ENCODE results near the gene GPATCH11.

The GPATCH11 gene

DNA sequence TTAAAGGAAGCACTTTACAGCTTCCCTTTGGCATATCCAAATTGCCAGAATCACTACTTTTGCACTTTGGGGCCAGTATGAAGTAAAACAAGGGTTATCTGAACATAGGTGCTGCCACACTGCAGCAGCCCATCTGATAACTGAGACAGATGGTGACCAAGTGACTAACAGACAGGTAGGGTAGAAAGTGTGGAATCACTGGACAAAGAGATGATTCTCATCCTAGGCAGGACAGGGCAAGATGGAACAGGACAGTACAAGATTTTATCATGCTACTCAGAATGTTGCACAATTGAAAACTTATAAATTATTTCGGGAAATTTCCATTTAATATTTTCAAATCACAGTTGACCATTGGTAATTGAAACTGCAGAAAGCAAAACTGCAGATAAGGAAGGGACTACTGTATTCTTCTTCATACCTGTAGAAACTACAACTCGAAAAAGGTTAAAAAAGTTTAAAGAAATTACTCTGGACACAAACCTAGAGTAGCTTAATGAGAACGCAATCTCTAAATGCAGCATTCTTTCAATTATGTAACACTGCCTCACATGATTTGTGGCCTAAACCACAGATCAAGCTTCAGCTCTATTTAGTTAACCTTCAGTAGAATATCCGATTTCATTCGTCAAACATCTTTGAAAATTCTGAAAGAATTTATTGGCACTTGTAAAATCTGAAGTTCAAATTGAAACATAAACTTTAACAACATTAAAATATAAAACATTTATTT is 31.6 kb upstream of the GPATCH11 start:
- TF ChIP-seq, protein P1, sequence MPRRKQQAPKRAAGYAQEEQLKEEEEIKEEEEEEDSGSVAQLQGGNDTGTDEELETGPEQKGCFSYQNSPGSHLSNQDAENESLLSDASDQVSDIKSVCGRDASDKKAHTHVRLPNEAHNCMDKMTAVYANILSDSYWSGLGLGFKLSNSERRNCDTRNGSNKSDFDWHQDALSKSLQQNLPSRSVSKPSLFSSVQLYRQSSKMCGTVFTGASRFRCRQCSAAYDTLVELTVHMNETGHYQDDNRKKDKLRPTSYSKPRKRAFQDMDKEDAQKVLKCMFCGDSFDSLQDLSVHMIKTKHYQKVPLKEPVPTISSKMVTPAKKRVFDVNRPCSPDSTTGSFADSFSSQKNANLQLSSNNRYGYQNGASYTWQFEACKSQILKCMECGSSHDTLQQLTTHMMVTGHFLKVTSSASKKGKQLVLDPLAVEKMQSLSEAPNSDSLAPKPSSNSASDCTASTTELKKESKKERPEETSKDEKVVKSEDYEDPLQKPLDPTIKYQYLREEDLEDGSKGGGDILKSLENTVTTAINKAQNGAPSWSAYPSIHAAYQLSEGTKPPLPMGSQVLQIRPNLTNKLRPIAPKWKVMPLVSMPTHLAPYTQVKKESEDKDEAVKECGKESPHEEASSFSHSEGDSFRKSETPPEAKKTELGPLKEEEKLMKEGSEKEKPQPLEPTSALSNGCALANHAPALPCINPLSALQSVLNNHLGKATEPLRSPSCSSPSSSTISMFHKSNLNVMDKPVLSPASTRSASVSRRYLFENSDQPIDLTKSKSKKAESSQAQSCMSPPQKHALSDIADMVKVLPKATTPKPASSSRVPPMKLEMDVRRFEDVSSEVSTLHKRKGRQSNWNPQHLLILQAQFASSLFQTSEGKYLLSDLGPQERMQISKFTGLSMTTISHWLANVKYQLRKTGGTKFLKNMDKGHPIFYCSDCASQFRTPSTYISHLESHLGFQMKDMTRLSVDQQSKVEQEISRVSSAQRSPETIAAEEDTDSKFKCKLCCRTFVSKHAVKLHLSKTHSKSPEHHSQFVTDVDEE (CRISPR knock-in tag; IDR thresholded peaks at IDR 0.05), result no peak
- no peak for TF ChIP-seq ESRRG (CRISPR knock-in tag; IDR thresholded peaks at IDR 0.05)
- ATAC-seq, result no peak

DNA sequence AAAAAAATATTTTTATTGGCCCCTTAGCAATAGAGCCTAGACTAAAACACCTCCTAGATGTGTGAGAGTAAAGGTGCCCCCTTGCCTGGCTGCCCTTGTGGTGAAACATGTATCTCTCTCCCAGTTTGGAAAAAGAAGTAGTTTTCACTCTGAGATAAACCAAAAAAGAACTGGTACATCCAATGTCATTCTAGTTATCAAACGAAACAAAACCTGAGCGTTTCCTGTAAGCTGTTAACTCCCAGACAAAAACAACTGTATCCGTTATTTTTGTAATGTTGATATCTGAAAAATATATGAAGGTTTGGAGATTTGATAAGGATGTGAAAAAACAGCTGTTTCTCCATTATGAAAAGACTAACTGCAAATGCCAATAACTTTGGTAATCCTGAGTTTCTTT is 24.5 kb upstream of the GPATCH11 start:
- ATAC-seq, result no peak
- TF ChIP-seq BACH2 (CRISPR knock-in tag; IDR thresholded peaks at IDR 0.05; ENCODE audit: borderline replicate concordance) (no peak), OSR1 (CRISPR knock-in tag; IDR thresholded peaks at IDR 0.05) (no peak), ESRRG (CRISPR knock-in tag; IDR thresholded peaks at IDR 0.05) (no peak), ZC3H10 (CRISPR knock-in tag; IDR thresholded peaks at IDR 0.05) (no peak), ZNF70 (CRISPR knock-in tag; IDR thresholded peaks at IDR 0.05) (no peak), SNAI2 (CRISPR knock-in tag; IDR thresholded peaks at IDR 0.05) (no peak)
- TF ChIP-seq, protein P2, sequence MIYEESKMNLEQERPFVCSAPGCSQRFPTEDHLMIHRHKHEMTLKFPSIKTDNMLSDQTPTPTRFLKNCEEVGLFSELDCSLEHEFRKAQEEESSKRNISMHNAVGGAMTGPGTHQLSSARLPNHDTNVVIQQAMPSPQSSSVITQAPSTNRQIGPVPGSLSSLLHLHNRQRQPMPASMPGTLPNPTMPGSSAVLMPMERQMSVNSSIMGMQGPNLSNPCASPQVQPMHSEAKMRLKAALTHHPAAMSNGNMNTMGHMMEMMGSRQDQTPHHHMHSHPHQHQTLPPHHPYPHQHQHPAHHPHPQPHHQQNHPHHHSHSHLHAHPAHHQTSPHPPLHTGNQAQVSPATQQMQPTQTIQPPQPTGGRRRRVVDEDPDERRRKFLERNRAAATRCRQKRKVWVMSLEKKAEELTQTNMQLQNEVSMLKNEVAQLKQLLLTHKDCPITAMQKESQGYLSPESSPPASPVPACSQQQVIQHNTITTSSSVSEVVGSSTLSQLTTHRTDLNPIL (CRISPR knock-in tag; IDR thresholded peaks at IDR 0.05; ENCODE audit: low read depth), result no peak
- TF ChIP-seq, protein P3, sequence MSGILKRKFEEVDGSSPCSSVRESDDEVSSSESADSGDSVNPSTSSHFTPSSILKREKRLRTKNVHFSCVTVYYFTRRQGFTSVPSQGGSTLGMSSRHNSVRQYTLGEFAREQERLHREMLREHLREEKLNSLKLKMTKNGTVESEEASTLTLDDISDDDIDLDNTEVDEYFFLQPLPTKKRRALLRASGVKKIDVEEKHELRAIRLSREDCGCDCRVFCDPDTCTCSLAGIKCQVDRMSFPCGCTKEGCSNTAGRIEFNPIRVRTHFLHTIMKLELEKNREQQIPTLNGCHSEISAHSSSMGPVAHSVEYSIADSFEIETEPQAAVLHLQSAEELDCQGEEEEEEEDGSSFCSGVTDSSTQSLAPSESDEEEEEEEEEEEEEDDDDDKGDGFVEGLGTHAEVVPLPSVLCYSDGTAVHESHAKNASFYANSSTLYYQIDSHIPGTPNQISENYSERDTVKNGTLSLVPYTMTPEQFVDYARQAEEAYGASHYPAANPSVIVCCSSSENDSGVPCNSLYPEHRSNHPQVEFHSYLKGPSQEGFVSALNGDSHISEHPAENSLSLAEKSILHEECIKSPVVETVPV (CRISPR knock-in tag; IDR thresholded peaks at IDR 0.05), result no peak
- TF ChIP-seq, protein P4, sequence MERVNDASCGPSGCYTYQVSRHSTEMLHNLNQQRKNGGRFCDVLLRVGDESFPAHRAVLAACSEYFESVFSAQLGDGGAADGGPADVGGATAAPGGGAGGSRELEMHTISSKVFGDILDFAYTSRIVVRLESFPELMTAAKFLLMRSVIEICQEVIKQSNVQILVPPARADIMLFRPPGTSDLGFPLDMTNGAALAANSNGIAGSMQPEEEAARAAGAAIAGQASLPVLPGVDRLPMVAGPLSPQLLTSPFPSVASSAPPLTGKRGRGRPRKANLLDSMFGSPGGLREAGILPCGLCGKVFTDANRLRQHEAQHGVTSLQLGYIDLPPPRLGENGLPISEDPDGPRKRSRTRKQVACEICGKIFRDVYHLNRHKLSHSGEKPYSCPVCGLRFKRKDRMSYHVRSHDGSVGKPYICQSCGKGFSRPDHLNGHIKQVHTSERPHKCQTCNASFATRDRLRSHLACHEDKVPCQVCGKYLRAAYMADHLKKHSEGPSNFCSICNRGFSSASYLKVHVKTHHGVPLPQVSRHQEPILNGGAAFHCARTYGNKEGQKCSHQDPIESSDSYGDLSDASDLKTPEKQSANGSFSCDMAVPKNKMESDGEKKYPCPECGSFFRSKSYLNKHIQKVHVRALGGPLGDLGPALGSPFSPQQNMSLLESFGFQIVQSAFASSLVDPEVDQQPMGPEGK (CRISPR knock-in tag; IDR thresholded peaks at IDR 0.05; ENCODE audit: borderline replicate concordance), result no peak

DNA sequence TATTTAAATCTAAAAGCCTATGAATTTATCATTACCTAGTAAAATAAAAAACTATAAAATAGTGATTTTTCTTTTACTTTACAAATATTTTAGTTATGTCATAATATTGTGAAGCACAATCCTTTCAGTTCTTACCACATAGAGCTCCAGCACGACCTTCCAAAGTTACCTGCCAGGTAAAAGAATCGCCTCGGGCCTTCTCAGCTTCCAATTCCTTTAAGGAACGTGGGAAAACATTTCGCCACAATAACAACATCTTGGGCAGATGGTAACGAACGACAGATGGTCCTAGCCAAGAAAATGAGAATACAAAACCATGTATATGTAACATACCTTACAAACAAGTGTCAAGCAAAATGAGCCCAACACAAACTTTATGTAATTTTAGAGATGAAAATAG is 23.9 kb upstream of the GPATCH11 start:
- no peak for ATAC-seq
- TF ChIP-seq RARB (CRISPR knock-in tag; IDR thresholded peaks at IDR 0.05) (no peak), ZNF70 (CRISPR knock-in tag; IDR thresholded peaks at IDR 0.05) (no peak), ESRRG (CRISPR knock-in tag; IDR thresholded peaks at IDR 0.05) (no peak), BACH2 (CRISPR knock-in tag; IDR thresholded peaks at IDR 0.05; ENCODE audit: borderline replicate concordance) (no peak), TOX (CRISPR knock-in tag; IDR thresholded peaks at IDR 0.05; ENCODE audit: borderline replicate concordance) (no peak), ZFP30 (CRISPR knock-in tag; IDR thresholded peaks at IDR 0.05) (no peak), SNAI2 (CRISPR knock-in tag; IDR thresholded peaks at IDR 0.05) (no peak), ZNF565 (CRISPR knock-in tag; conservative IDR thresholded peaks at IDR 0.05; ENCODE audit: low read depth) (no peak), ZC3H10 (CRISPR knock-in tag; IDR thresholded peaks at IDR 0.05) (no peak), GLIS3 (CRISPR knock-in tag; IDR thresholded peaks at IDR 0.05) (no peak), ARNTL (CRISPR knock-in tag; IDR thresholded peaks at IDR 0.05; ENCODE audit: borderline replicate concordance, low read depth) (no peak), TCF4 (CRISPR knock-in tag; IDR thresholded peaks at IDR 0.05; ENCODE audit: borderline replicate concordance) (no peak), ZFP3 (CRISPR knock-in tag; IDR thresholded peaks at IDR 0.05) (no peak)
- TF ChIP-seq, protein P1 (CRISPR knock-in tag; IDR thresholded peaks at IDR 0.05), result no peak
- TF ChIP-seq, protein P3 (CRISPR knock-in tag; IDR thresholded peaks at IDR 0.05), result no peak
- TF ChIP-seq, protein P4 (CRISPR knock-in tag; IDR thresholded peaks at IDR 0.05; ENCODE audit: borderline replicate concordance), result no peak
- TF ChIP-seq, protein P2 (CRISPR knock-in tag; IDR thresholded peaks at IDR 0.05; ENCODE audit: low read depth), result no peak

Data from SK-N-SH treated with all-trans-retinoic acid at 6 μM for 48 hours (cell line).